OCI-LY1 (cell line): Measurements from ENCODE around the gene XYLT1.

ENCODE experiments used
- CTCF ChIP-seq: fragments of 200-600 bp; sonication (generic), shearing (Covaris generic); IDR thresholded peaks from 2 replicates; pipeline ENCODE4 v1.5.1; 2017; ENCODE audit warnings: mild to moderate bottlenecking, antibody characterized with exemption, low read length, moderate library complexity, mixed read lengths
- EZH2 ChIP-seq: fragments of 200-600 bp; sonication (generic), shearing (Covaris generic); IDR thresholded peaks from 2 replicates; pipeline ENCODE4 v1.8.0; 2017; ENCODE audit warnings: borderline replicate concordance, mixed run types, mild to moderate bottlenecking, antibody characterized with exemption, low read length, moderate library complexity, mixed read lengths

DNA sequence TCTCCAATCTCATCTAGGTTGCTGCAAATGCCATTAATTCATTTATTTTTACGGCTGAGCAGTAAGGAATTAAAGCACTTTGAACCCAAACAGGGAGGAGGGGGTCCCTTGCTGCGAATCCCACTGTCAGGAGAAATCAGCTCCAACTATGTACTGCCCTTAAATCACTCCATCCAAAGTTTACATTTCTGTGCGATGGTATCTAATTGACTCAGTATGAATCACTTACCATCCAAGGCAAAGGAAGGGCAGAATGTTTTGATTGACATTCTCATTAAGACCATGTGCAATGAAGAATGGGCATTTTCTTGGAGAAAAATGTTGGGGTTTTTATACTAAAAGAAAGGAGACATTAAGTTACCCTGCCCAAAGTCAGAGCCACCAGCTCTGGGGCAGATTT is 47.7 kb upstream of the XYLT1 start:
- no peak for TF ChIP-seq CTCF
- TF ChIP-seq EZH2: no peak
